ENCODE results near the gene NABP2. TPM values are rescaled to one million over a fixed set of nuclear protein-coding genes. Genes with fewer than 3 reads are reported as not detected.

NABP2 gene
- total RNA-seq, 2 donors from 2014 or later = 12.5 to 19.4 TPM

- Mint-ChIP-seq H3K27ac (peak overlapping the region; percentile 43), H3K4me3 (no peak overlapping the region), H3K27me3 (no peaks in the 10 kb centered on the region), H3K36me3 (ENCODE audit: low read depth) (peaks cover 4% of the 10 kb centered on the region), H3K4me1 (peaks cover 4% of the 10 kb centered on the region)
- ATAC-seq = no peak
- no peaks in the 10 kb centered on the region for H3K9me3 ChIP-seq (ENCODE audit: control insufficient read depth, low read length, poor library complexity, severe bottlenecking)
- DNase-seq = no peak
Observed at GRCh38 chr12:56237552-56237951, 13.4 kb downstream of the NABP2 start.

GRCh38 chr12:56241424-56242303 lies 17.5 kb downstream of the NABP2 start:
- H3K9me3 ChIP-seq (ENCODE audit: control insufficient read depth, low read length, poor library complexity, severe bottlenecking) = no peaks in the 10 kb centered on the region
- H3K4me3 Mint-ChIP-seq = no peak overlapping the region
- no peak overlapping the region for H3K27ac Mint-ChIP-seq
- DNase-seq (no peak), ATAC-seq (no peak)
- H3K4me1 Mint-ChIP-seq = peaks cover 2% of the 10 kb centered on the region
- no peaks in the 10 kb centered on the region for H3K27me3 Mint-ChIP-seq
- peaks cover 7% of the 10 kb centered on the region for H3K36me3 Mint-ChIP-seq (ENCODE audit: low read depth)

- H3K9me3 ChIP-seq (ENCODE audit: control insufficient read depth, low read length, poor library complexity, severe bottlenecking) = no peaks in the 10 kb centered on the region
- no peak for ATAC-seq
- Mint-ChIP-seq H3K27ac (no peak overlapping the region), H3K4me3 (no peak overlapping the region), H3K27me3 (no peaks in the 10 kb centered on the region), H3K4me1 (peaks cover 2% of the 10 kb centered on the region), H3K36me3 (ENCODE audit: low read depth) (peaks cover 9% of the 10 kb centered on the region)
- no peak for DNase-seq
Observed at GRCh38 chr12:56242986-56243385, 18.8 kb downstream of the NABP2 start.

- DNase-seq (no peak), ATAC-seq (no peak)
- no peaks in the 10 kb centered on the region for H3K9me3 ChIP-seq (ENCODE audit: control insufficient read depth, low read length, poor library complexity, severe bottlenecking)
- Mint-ChIP-seq H3K36me3 (ENCODE audit: low read depth) (peaks cover 9% of the 10 kb centered on the region), H3K27ac (no peak overlapping the region), H3K27me3 (no peaks in the 10 kb centered on the region), H3K4me1 (peaks cover 2% of the 10 kb centered on the region), H3K4me3 (no peak overlapping the region)
Observed at GRCh38 chr12:56243731-56244181, 19.6 kb downstream of the NABP2 start.

GRCh38 chr12:56244494-56244893 lies 20.4 kb downstream of the NABP2 start:
- DNase-seq (no peak), ATAC-seq (no peak)
- H3K27me3 Mint-ChIP-seq = no peaks in the 10 kb centered on the region
- H3K9me3 ChIP-seq (ENCODE audit: control insufficient read depth, low read length, poor library complexity, severe bottlenecking) = no peaks in the 10 kb centered on the region
- H3K27ac Mint-ChIP-seq = no peak overlapping the region
- no peak overlapping the region for H3K4me3 Mint-ChIP-seq
- H3K36me3 Mint-ChIP-seq (ENCODE audit: low read depth) = peaks cover 12% of the 10 kb centered on the region
- no peaks in the 10 kb centered on the region for H3K4me1 Mint-ChIP-seq

- DNase-seq = no peak
- H3K27ac Mint-ChIP-seq = no peak overlapping the region
- no peak overlapping the region for H3K4me3 Mint-ChIP-seq
- no peaks in the 10 kb centered on the region for H3K4me1 Mint-ChIP-seq
- H3K36me3 Mint-ChIP-seq (ENCODE audit: low read depth) = peaks cover 8% of the 10 kb centered on the region
- H3K9me3 ChIP-seq (ENCODE audit: control insufficient read depth, low read length, poor library complexity, severe bottlenecking) = no peaks in the 10 kb centered on the region
- no peaks in the 10 kb centered on the region for H3K27me3 Mint-ChIP-seq
- ATAC-seq = no peak
Observed at GRCh38 chr12:56247923-56248322, 23.8 kb downstream of the NABP2 start.

- no peaks in the 10 kb centered on the region for H3K9me3 ChIP-seq (ENCODE audit: control insufficient read depth, low read length, poor library complexity, severe bottlenecking)
- no peak overlapping the region for H3K4me3 Mint-ChIP-seq
- DNase-seq (no peak), ATAC-seq (no peak)
- peaks cover 8% of the 10 kb centered on the region for H3K36me3 Mint-ChIP-seq (ENCODE audit: low read depth)
- no peak overlapping the region for H3K27ac Mint-ChIP-seq
- no peaks in the 10 kb centered on the region for H3K27me3 Mint-ChIP-seq
- H3K4me1 Mint-ChIP-seq = no peaks in the 10 kb centered on the region
Observed at GRCh38 chr12:56248711-56249110, 24.6 kb downstream of the NABP2 start.

GRCh38 chr12:56252649-56253048 lies 28.5 kb downstream of the NABP2 start:
- DNase-seq = no peak
- no peaks in the 10 kb centered on the region for H3K9me3 ChIP-seq (ENCODE audit: control insufficient read depth, low read length, poor library complexity, severe bottlenecking)
- peaks cover 15% of the 10 kb centered on the region for H3K4me1 Mint-ChIP-seq
- H3K27me3 Mint-ChIP-seq = no peaks in the 10 kb centered on the region
- peaks cover 8% of the 10 kb centered on the region for H3K36me3 Mint-ChIP-seq (ENCODE audit: low read depth)
- no peak for ATAC-seq
- no peak overlapping the region for H3K27ac Mint-ChIP-seq
- H3K4me3 Mint-ChIP-seq = no peak overlapping the region

- peaks cover 8% of the 10 kb centered on the region for H3K36me3 Mint-ChIP-seq (ENCODE audit: low read depth)
- H3K27ac Mint-ChIP-seq = no peak overlapping the region
- peaks cover 15% of the 10 kb centered on the region for H3K4me1 Mint-ChIP-seq
- no peaks in the 10 kb centered on the region for H3K27me3 Mint-ChIP-seq
- DNase-seq (no peak), ATAC-seq (no peak)
- no peaks in the 10 kb centered on the region for H3K9me3 ChIP-seq (ENCODE audit: control insufficient read depth, low read length, poor library complexity, severe bottlenecking)
- H3K4me3 Mint-ChIP-seq = no peak overlapping the region
Observed at GRCh38 chr12:56253091-56253490, 28.9 kb downstream of the NABP2 start.

- H3K36me3 Mint-ChIP-seq (ENCODE audit: low read depth) = peaks cover 5% of the 10 kb centered on the region
- H3K4me1 Mint-ChIP-seq = peaks cover 20% of the 10 kb centered on the region
- no peaks in the 10 kb centered on the region for H3K27me3 Mint-ChIP-seq
- no peak overlapping the region for H3K27ac Mint-ChIP-seq
- DNase-seq = no peak
- no peaks in the 10 kb centered on the region for H3K9me3 ChIP-seq (ENCODE audit: control insufficient read depth, low read length, poor library complexity, severe bottlenecking)
- no peak for ATAC-seq
- H3K4me3 Mint-ChIP-seq = no peak overlapping the region
Observed at GRCh38 chr12:56255671-56256070, 31.5 kb downstream of the NABP2 start.

GRCh38 chr12:56256326-56256960 lies 32.3 kb downstream of the NABP2 start:
- Mint-ChIP-seq H3K36me3 (ENCODE audit: low read depth) (peaks cover 5% of the 10 kb centered on the region), H3K27ac (peak overlapping the region; percentile 68), H3K4me1 (peaks cover 20% of the 10 kb centered on the region), H3K4me3 (peak overlapping the region; percentile 91), H3K27me3 (no peaks in the 10 kb centered on the region)
- H3K9me3 ChIP-seq (ENCODE audit: control insufficient read depth, low read length, poor library complexity, severe bottlenecking) = no peaks in the 10 kb centered on the region
- no peak for DNase-seq
- no peak for ATAC-seq

- no peak for DNase-seq
- ATAC-seq = no peak
- Mint-ChIP-seq H3K4me1 (peaks cover 22% of the 10 kb centered on the region), H3K4me3 (peak overlapping the region; percentile 91), H3K36me3 (ENCODE audit: low read depth) (peaks cover 5% of the 10 kb centered on the region), H3K27ac (peak overlapping the region; percentile 68), H3K27me3 (no peaks in the 10 kb centered on the region)
- H3K9me3 ChIP-seq (ENCODE audit: control insufficient read depth, low read length, poor library complexity, severe bottlenecking) = no peaks in the 10 kb centered on the region
Observed at GRCh38 chr12:56257071-56257470, 32.9 kb downstream of the NABP2 start.

GRCh38 chr12:56257491-56258067 lies 33.4 kb downstream of the NABP2 start:
- Mint-ChIP-seq H3K4me3 (peak overlapping the region; percentile 91), H3K36me3 (ENCODE audit: low read depth) (peaks cover 5% of the 10 kb centered on the region), H3K27ac (peak overlapping the region; percentile 68), H3K4me1 (peaks cover 22% of the 10 kb centered on the region), H3K27me3 (no peaks in the 10 kb centered on the region)
- no peaks in the 10 kb centered on the region for H3K9me3 ChIP-seq (ENCODE audit: control insufficient read depth, low read length, poor library complexity, severe bottlenecking)
- ATAC-seq = peak; percentile 14
- DNase-seq = no peak

All from T-helper 17 cell (primary cell).